SKM-1 treated with dmso at 0.1 percent for 144 hours (cell line): ENCODE measurements around the gene HMCN2.
"Not testable (repeated sequence)": the region's sequence is repeated elsewhere in the genome, so short reads cannot be mapped to it uniquely, and the experiment has no call there.

Source experiments
- DNase-seq: peaks from one replicate; lab custom pipeline; 2025; ENCODE audit not compliant: unreplicated experiment; lab: John Stamatoyannopoulos, UW

HMCN2 gene

DNA sequence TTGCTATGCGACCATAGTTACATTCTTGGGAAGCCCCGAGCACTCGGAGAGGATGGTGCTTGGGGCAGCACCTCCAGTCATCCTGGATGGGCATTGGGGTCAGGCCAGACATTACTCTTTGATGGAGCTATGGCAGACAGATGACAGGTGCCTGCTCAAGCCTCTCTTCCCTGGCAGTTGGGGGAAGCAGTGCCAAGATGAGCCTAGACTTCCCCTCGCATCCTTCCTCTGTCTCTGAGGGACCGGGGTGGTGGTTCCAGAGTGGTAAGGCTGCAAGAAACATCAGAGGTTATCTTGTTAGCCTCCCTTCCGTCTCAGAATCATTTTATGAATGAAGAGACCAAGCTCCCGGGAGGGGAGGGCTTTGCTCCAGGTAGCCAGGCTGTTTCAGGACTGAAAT, 2.8 kb upstream of the HMCN2 start:
- no peak for DNase-seq

DNA sequence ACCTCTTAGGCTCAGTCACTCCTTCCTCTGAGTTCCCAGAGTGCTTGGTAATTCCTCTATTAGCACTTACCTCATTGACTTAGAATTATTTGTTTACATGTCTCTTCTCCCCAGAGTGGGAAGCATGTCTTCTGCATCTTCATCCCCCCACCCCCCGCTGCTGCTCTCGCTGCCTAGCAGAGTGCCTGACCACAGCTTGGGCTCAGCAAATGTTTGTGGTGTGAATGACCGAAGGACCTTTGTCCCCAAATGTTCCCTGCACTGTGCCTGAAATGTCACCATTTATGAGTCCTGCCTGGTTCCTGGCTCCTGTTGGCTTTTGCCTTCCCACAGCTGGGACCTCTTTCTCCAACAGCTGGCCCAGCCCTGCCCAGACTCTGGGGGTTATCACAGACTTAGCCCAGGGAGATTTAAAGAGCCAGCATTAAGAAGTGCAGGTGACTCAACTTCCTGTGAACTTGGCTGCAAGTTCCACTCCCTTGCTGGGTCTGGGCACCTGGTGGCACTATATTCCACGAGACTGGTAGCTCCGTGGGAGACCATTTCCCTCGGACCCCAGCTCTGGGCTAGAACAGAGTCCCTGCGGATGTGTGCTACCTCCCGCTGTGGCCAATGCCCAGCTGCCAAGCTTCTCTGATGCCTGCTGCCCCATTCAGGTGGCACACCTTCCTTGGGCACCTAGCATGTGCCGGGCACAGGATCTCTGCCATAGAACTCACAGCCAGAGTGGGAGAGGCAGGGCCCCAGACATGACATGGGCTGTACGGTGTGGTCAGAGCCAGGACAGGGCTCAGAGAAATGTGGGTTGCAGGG, 1.8 kb upstream of the HMCN2 start:
- DNase-seq = no peak

DNA sequence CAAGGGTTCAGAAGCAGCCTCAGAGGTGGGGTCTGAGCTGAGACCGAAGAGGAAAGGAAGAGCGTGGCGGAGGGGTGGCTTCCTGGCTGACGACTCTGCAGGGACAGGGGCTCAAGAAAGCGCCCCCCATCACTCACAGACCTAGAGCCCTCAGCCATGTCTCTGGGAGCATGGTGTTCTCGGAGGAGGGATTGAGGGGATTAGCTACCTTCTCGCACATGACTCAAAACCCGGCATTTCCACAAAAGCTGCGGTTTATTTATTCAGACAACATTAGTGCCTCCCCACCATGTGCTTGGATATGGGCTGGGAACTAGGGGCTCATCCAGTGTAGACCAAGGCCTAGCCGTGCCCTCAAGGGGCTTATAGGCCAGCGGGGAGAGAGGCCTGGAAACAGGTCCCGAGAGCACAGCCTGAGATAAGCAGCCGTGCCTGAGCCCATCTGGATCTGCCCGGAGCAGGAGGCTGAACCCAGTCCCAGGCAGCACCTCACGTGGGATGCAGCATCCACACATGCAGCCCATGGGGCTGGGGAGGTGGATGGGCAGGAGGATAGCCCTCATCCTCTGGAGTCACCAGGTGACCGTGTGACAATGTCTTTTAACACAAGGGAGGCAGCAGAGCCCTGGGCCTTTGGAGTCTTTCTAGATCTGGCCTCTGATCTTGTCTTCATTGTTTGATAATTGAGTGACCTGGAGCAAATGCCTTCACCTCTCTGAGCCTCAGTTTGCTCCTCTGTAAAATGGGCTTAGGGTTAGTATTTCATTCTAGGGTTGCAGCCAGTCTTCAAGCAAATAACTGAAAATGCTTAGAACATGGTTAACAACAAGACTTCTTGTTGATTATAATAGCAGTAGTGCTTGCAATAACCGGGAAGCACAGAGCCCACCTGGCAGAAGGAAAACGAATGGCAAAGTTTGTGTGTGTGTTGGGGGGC, 878 bp upstream of the HMCN2 start:
- DNase-seq = no peak

DNA sequence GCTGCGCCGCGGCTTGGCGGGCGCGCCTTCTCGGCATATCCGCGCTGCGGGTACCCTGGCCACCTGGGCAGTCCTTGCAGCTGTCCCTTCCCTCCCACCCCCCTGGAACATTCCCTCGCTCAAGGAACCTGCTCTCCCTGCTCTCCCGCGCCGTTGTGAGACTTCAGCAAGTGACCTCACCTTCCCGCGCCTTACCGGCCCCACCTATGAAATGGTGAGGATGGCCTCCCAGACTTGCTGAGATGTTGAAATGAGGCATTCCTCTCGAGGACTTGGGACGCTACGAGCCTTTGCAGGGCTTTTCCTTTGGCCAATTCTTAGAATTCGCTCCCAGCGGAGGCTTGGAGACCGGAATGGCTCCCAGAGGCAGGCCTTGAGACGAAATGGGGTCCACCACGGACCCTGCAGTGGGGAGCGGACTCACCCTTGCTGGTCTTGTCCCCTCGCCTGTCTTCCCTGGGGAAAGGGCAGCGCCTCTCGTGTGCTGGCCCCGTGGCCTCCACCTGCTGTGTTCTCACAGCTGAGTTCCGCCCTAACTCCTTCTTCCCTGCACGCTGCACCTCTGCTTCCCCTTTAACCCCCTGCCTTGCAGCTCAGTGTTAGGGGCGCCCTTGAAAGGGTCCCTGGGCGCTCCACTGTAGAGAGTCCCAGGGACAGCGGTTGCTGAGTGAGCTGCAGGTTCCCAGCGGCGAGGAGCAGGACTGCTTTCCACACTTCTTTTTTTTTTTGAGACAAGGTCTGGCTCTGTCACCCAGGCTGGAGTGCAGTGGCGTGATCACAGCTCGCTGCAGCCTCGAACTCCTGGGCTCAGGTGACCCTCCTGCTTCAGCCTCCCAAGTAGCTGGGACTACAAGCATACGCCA, 907 bp downstream of the HMCN2 start:
- DNase-seq = no peak

DNA sequence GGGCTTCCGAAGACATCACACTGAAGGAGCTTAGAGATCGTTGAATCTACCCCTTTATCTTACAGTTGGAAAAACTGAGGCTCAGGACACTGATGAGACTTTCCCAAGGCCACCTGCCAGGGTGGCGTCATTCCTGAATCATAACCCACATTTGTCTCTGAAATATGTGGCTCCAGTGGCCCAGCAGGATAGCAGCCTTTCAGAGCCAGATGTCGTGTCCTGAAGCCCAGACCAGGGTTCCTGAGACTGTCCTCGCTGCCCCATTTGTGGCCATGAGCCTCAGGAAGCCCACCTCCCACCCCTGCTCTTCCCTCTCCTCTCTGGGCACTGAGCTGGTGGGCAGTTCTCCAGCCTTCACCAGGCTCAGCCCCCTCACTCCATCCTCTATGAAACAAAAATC, 2.4 kb downstream of the HMCN2 start:
- DNase-seq = no peak

DNA sequence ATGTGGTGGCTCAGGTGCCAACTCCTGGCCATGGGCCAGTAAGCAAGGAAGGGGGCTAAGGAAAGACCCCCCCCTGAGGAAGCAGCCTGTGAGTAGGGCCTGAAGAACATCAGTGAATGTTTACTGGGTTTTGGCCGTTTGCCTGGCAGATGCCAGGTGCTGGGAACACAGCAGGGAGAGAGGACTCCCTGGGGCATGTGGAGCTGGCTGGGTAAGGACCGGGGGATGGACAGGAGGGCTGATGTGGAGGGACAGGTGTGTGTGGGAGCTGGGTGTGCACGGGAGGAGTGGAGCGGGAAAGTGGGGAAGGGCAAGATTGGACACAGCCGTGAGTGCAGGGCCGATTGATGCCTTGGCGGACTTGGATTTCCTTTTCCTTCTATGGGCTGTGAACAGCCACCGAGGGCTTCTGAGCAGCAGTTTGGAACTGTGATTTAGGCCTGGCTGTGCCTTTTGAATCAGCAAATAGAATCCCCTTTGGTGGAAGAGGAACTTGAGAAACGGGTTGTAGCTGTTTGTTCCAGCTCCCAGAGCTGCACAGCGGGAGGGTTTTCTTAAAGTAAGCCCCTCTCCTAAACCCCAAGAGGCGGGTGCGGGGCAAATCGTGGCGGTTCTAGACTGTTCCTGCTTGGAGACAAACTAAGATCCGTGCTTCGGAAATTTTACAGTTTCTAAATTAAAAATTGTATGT, 3.1 kb downstream of the HMCN2 start:
- DNase-seq = peak; percentile 67

DNA sequence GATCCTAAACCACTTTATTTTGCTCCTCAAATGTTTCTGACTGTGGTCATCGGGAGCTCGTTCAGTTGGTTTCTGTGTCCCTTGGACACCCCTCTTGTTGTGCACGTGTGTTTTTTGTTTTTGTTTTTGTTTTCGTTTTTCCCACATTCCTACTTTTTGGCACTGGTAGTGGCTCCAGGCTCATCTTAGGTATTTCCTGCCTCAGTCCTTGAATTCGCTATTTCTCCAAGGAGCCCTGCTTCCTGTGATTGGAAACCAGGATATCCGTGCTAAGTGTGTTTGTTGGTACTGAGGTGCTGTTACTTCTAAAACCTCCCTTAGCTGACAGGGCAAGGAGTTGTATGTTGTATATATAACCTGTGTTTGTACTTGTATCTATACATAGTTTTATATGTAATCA, 5.9 kb downstream of the HMCN2 start:
- no peak for DNase-seq

DNA sequence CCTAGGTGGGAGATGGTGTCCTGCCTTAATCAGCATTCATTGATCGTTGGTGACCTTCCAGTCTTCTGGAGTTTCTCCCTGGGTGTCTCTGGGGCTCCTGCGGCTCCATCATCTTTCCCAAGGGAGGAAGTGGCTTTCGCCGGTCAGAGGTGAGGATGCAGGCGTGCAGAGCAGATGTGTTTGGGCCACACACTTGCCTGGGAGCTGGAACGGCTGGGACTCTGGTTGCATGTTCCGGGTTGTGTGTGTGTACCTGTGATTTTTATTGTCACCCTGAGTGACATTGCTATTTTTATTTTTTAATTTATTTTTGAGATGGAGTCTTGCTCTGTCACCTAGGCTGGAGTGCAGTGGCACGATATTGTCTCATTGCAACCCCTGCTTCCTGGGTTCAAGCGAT, 9.6 kb downstream of the HMCN2 start:
- no peak for DNase-seq

DNA sequence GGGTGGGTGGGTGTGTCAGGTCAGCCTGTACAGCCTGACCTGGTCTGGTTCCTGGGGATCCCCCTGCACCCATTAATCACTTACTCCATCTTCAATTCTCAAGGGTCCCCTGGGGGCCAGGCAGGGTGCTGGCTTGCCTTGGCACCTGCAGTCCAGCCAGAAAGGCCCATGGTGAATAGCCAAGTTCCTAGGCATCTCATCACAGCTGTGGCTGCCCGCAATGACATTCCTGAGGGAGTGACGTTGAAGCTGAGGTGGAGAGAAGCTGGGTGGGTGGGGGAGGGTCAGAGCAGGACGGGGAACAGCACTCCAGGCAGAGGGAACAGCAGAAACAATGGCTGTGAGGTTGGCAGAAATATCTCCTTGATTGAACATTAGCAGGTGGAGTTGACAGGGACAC, 10.6 kb downstream of the HMCN2 start:
- no peak for DNase-seq

DNA sequence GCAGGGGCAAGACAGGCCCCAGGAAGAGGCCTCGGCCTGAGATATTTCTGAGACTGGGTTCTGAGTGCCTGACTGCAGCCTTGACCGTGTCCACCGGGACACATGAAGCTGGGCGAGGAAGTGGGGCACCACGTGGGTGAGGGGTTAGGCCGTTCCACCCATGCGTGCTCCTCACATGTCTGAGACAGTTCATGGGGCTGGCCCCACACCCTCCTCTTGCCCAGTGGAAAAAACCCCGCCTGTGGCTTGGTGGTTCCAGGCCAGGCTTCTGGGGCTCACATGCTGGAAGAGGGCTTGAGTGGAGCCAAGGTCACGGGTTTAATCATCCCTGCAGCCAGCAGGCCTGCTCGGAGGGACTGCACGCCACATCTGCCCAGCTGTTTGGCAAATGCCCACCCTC, 11.4 kb downstream of the HMCN2 start:
- no peak for DNase-seq

DNA sequence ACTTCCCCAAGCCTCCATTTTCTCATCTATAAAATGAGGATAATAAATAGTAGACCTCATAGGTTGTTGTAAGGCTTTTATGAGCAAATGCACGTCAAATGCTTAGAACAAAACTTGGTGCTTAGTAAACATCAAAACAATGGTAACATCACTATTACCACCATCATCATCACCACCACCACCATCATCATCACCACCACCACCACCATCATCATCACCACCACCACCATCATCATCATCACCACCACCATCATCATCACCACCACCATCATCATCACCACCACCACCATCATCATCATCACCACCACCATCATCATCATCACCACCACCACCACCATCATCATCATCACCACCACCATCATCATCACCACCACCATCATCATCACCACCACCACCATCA, 12.0 kb downstream of the HMCN2 start:
- DNase-seq = not testable (repeated sequence)

DNA sequence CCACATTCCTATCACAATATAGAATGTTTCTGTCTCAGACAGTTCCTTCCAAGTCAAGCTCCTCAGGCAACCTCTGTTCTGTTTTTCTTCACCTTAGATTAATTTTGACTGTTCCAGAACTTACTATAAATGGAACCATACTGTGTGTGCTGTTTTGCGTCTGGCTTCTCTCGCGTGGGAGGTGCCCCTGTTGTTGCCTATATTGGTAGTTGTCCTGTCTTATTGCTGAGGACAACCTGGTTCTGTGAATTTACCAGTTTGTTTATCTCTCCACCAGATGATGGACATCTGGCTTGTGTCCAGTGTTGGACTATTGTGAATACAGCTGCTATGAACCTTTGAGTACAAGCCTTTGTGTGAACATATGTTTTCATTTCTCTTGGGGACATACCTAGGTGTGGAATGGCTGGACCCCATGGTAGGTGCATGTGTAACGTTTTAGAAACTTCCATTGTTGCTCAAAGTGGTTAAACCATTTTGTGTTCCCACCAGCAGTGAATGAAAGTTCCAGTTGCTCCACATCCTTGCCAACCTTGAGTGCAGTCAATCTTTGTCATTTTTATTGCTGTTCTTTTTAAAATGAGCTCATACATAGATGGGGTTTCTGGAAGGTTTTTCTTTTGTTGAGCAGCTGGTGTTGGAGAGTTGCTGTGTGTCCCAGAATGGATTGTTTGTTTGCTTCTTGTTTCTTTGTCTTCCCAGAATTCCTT, 18.1 kb downstream of the HMCN2 start:
- DNase-seq = no peak

DNA sequence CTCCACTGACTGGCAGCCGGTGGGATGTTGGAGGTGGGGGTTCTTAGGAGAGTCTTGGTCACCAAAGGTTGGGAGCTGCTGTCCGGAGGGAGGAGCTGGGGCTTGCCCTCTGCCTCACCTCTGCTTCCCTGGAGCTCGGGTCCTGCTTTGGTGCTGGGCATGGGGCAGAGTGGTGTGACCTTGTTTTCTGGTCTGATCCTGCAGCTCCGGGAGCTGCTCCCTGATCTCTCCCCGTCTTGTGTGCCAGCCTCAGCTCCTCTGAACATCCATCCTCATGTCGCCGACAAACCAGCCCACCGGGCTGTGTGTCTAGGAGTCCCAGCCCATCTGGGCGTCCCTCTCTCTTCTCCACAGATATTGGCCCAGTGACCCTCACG, 18.7 kb downstream of the HMCN2 start:
- DNase-seq = no peak

DNA sequence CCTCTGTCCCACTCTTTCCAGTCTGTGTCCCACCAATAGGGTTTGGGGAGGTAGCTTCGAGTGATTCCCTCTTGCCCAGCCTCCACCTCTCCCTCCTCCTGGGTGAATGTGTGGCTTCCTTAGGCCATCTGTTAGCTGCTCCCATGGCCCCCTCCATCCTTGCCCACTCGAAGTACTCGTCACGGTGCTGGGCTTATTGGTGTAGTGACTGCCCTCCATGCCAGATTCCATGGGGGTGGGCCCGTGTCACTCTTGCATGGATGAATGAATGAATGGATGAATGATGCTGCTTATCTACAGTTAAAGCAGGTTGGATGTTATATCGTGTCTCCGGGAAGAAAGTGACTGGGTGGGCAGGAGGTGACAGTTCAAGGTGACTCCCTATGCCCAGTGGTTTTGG, 19.1 kb downstream of the HMCN2 start:
- no peak for DNase-seq

DNA sequence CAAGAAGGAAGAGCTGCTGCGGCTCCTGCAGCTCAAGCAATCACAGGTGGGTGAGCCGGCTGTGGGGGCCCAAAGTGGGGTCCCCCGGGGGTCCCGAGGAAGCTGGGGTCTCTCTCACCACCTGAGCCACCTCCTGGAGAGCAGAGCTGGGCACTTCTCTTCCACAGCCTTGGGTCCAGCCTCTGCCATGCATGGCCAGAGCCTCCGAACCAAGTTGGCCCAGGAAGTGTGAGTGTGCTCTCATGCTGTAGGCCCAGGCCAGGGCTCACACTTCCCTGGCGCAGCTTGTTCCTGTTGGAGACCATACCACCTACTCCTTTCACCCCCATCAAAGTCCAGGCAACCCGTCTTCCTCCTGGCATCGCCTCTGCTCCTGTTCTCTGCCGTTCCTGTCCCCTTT, 19.7 kb downstream of the HMCN2 start:
- DNase-seq = no peak

DNA sequence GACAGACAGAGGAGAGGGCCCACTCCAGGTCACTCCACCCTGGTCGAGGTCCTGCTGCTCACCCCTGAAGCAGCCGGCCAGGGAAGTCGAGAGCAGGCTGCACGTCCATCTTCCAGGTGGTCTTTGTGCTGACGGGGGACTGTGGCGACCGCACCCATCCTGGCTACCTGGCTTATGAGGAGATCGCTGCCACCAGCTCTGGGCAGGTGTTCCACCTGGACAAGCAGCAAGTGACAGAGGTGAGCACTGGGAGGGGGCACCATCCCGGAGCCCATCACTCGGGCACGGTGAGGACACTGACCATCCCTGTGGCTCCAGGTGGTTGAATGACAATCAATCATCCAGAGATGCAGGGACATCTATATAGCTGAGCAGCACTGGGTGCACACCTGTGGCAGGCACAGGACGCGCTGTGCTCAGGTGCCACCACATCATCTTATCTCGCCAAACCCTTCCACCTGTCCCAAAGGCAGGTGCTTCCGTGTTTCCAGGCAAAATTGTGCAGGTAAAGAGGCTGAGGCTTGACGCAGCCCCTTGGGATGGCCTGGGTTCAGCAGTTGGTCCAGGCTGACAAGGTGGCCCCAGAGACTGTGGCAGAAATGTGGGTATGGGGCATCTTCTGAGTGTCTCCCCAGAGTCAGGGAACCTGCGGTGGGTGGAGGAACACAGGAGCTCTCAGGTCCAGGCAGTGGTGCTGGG, 20.7 kb downstream of the HMCN2 start:
- no peak for DNase-seq

DNA sequence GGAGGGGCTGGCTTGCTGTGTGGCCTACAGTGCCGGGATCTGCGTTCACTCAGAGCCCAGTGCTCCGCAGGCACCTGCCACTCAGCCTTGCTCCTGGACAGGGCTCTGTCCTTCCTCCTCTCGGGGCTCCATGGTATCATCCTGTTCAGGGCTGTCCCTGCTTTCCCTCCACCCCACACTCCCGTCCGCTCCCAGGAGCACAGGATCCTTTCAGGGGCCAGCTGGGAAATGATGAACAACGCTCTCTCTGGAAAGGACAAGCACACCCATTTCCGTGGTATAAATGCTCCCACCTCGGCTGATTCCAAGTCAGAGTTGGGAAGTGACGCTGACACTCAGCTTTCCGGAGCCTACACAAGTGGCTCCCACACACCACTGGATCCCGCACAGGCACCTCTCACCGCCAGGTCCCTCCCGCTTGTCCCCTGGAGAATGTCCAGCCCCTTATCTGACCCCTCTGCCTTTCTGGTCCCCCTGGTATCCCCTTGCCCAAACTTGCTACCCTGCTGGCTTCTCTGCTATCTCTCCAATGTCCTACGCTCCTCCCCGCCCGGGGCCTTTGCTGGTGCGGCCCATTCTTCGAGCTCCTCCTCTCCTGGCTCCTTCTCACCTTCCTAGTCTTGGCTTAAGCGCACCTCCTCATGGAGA, 21.3 kb downstream of the HMCN2 start:
- DNase-seq = no peak

DNA sequence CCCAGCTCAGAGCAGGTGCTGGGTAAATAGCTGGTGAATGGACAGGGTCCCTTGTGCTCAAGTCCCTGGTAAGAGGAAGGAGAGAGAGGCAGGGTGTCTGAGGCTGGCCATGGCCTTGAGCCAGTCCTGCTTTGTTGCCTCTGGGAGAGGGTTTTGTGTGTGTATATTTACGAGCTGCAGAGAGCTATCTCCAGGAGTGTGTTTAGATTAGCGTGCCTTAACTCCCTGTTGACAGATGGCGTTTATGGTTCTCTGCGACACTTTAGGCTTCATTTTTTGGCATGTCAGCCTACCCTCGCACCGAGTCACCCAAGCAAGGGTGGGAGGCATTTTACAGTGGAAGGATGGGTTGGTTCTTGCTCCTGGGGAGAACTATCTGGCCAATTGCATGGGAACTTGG, 22.2 kb downstream of the HMCN2 start:
- no peak for DNase-seq

DNA sequence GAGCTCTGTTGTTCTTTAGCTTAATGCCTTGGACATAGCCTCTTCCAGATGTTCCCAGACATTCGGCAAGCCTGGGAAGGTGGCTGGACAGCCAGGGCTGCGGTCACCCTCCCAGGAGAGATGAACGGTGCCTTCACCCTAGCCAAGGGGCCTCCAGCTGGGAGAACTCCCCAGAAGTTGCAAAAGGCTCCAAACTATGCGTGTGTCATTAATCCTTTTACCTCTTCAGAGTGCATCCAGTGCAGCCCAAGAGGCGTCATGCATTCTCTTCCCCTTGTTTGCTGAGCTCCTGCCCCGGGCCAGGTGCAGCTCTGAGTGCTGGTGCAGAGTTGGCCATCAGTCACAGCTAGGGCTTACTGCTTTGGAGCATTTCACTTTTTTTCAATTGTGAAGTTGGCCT, 22.8 kb downstream of the HMCN2 start:
- DNase-seq = no peak
